IMR-90 (cell line): Measurements from ENCODE around the gene TRIM24. TPM values are rescaled to one million over a fixed set of nuclear protein-coding genes. Genes with fewer than 3 reads are reported as not detected.

Experiments
- ATAC-seq: fragments of 200-7000 bp; cut with Tn5 transposase; 2 replicates; pipeline ENCODE4 v1.9.1; 2020; ENCODE audit warnings: low read depth, mild to moderate bottlenecking, moderate library complexity
- BruUV-seq: library from RNA; stranded (reverse); fragments of 400-500 nt; replicated peaks from 2 replicates; lab custom pipeline; 2021; lab: Mats Ljungman, UMichigan
- CTCF ChIA-PET: fragments of 300-600 bp; formaldehyde crosslinking; extraction: SDS; loops from one replicate; lab custom pipeline; 2021; ENCODE audit warnings: antibody characterized with exemption; lab: Yijun Ruan, JAX
- POLR2A ChIA-PET: fragments of 300-600 bp; sonication (Branson Sonifier 250); formaldehyde crosslinking; loops from one replicate; lab custom pipeline; 2022; ENCODE audit warnings: antibody characterized with exemption; ENCODE audit not compliant: unreplicated experiment; lab: Charles Lee
- DNase-seq: peaks from one replicate; pipeline ENCODE4 v3.0.0; 2013
- H2AFZ ChIP-seq: replicated peaks from 2 replicates; pipeline ENCODE3; 2013; ENCODE audit warnings: low read length, mild to moderate bottlenecking; ENCODE audit not compliant: poor library complexity
- H2AK5ac ChIP-seq: 2 replicates; pipeline ENCODE4 v1.6.1; 2013; ENCODE audit warnings: low read depth, low read length, inconsistent platforms
- H2AK9ac ChIP-seq: replicated peaks from 2 replicates; pipeline ENCODE3; 2013; ENCODE audit warnings: mild to moderate bottlenecking, low read depth, low read length, moderate library complexity; ENCODE audit not compliant: poor library complexity
- H2BK120ac ChIP-seq: 2 replicates; pipeline ENCODE4 v1.6.1; 2013; ENCODE audit warnings: low read depth, low read length, inconsistent platforms
- H2BK15ac ChIP-seq: 3 replicates; pipeline ENCODE4 v1.6.1; 2013; ENCODE audit warnings: low read depth, low read length, inconsistent platforms
- H2BK20ac ChIP-seq: 2 replicates; pipeline ENCODE4 v1.6.1; 2013; ENCODE audit warnings: low read depth, mild to moderate bottlenecking, inconsistent platforms, low read length, moderate library complexity
- H2BK5ac ChIP-seq: 2 replicates; pipeline ENCODE4 v1.6.1; 2013; ENCODE audit warnings: mild to moderate bottlenecking, low read depth, low read length, inconsistent platforms; ENCODE audit not compliant: poor library complexity, severe bottlenecking
- H3K14ac ChIP-seq: replicated peaks from 2 replicates; pipeline ENCODE4 v1.6.1; 2013; ENCODE audit warnings: low read depth, low read length, inconsistent platforms
- H3K18ac ChIP-seq: 2 replicates; pipeline ENCODE4 v1.6.1; 2013; ENCODE audit warnings: low read depth, low read length, control low read depth
- H3K23ac ChIP-seq: 2 replicates; pipeline ENCODE4 v1.6.1; 2013; ENCODE audit warnings: low read depth, low read length, inconsistent platforms
- H3K27ac ChIP-seq: 2 replicates; pipeline ENCODE4 v1.5.1; 2013; ENCODE audit warnings: mild to moderate bottlenecking, control low read depth, low read length; ENCODE audit not compliant: insufficient read depth
- H3K27me3 ChIP-seq: 2 replicates; pipeline ENCODE4 v1.6.1; 2013; ENCODE audit warnings: low read length; ENCODE audit not compliant: control insufficient read depth, insufficient read depth
- H3K36me3 ChIP-seq: 2 replicates; pipeline ENCODE4 v1.6.1; 2013; ENCODE audit warnings: low read length, mixed read lengths; ENCODE audit not compliant: control insufficient read depth, insufficient read depth
- H3K4ac ChIP-seq: 2 replicates; pipeline ENCODE4 v1.6.1; 2013; ENCODE audit warnings: low read depth, low read length, inconsistent platforms
- H3K4me1 ChIP-seq: 2 replicates; pipeline ENCODE4 v1.6.1; 2013; ENCODE audit warnings: low read length, mixed read lengths; ENCODE audit not compliant: control insufficient read depth, insufficient read depth
- H3K4me2 ChIP-seq: 2 replicates; pipeline ENCODE4 v1.6.1; 2013; ENCODE audit warnings: low read depth, mild to moderate bottlenecking, control low read depth, low read length, moderate library complexity
- H3K4me3 ChIP-seq: 2 replicates; pipeline ENCODE4 v1.5.1; 2013; ENCODE audit warnings: low read depth, mild to moderate bottlenecking, control low read depth, low read length, moderate library complexity; ENCODE audit not compliant: insufficient read depth
- H3K56ac ChIP-seq: 2 replicates; pipeline ENCODE4 v1.6.1; 2013; ENCODE audit warnings: low read length, inconsistent platforms; ENCODE audit not compliant: insufficient read depth; ENCODE audit errors: extremely low read depth
- H3K79me1 ChIP-seq, 2 experiments: 2 replicates each; pipeline ENCODE4 v1.6.1; 2013; ENCODE audit warnings: low read length in 2 of 2, inconsistent platforms in 1 of 2, low read depth in 1 of 2
- H3K9ac ChIP-seq: 2 replicates; pipeline ENCODE4 v1.6.1; 2013; ENCODE audit warnings: low read depth, low read length, control low read depth
- H3K9me1 ChIP-seq: 2 replicates; pipeline ENCODE4 v1.6.1; 2013; ENCODE audit warnings: low read length, inconsistent platforms; ENCODE audit not compliant: insufficient read depth
- H3K9me3 ChIP-seq: 2 replicates; pipeline ENCODE4 v1.6.1; 2013; ENCODE audit warnings: low read length; ENCODE audit not compliant: control insufficient read depth, insufficient read depth
- H4K20me1 ChIP-seq: 2 replicates; pipeline ENCODE4 v1.6.1; 2013; ENCODE audit warnings: low read length, inconsistent platforms; ENCODE audit not compliant: insufficient read depth
- H4K5ac ChIP-seq: 2 replicates; pipeline ENCODE4 v1.6.1; 2013; ENCODE audit warnings: mild to moderate bottlenecking, low read depth, low read length, control low read depth
- H4K8ac ChIP-seq, 2 experiments: 2 replicates each; pipeline ENCODE4 v1.6.1; 2013; ENCODE audit warnings: low read depth in 2 of 2, low read length in 2 of 2, control low read depth in 1 of 2, inconsistent platforms in 1 of 2
- H4K91ac ChIP-seq: 2 replicates; pipeline ENCODE4 v1.6.1; 2013; ENCODE audit warnings: low read depth, low read length, inconsistent platforms; ENCODE audit not compliant: insufficient read depth
- BHLHE40 ChIP-seq: fragments of 150-350 bp; IDR thresholded peaks from 2 replicates; pipeline ENCODE4 v1.6.1; 2016; ENCODE audit warnings: mild to moderate bottlenecking, low read depth, low read length
- CEBPB ChIP-seq: IDR thresholded peaks from 2 replicates; pipeline ENCODE4 v1.6.1; 2012; ENCODE audit warnings: low read depth, low read length, improper control_type of control experiment
- CHD1 ChIP-seq: IDR thresholded peaks from 2 replicates; pipeline ENCODE4 v1.6.1; 2012; ENCODE audit warnings: low read depth, low read length, improper control_type of control experiment
- ELK1 ChIP-seq: fragments of 150-350 bp; IDR thresholded peaks from 2 replicates; pipeline ENCODE4 v1.6.1; 2016; ENCODE audit warnings: low read depth, mild to moderate bottlenecking, low read length, moderate library complexity, borderline replicate concordance
- FOS ChIP-seq: fragments of 150-350 bp; IDR thresholded peaks from 2 replicates; pipeline ENCODE4 v1.6.1; 2016; ENCODE audit warnings: low read depth, low read length
- MAFK ChIP-seq: IDR thresholded peaks from 2 replicates; pipeline ENCODE4 v1.6.1; 2012; ENCODE audit warnings: low read depth, low read length, improper control_type of control experiment
- MAZ ChIP-seq: IDR thresholded peaks from 2 replicates; pipeline ENCODE4 v1.6.1; 2012; ENCODE audit warnings: low read depth, mild to moderate bottlenecking, low read length, improper control_type of control experiment, moderate library complexity, borderline replicate concordance
- MXI1 ChIP-seq: IDR thresholded peaks from 2 replicates; pipeline ENCODE4 v1.6.1; 2012; ENCODE audit warnings: low read depth, mild to moderate bottlenecking, low read length, moderate library complexity, borderline replicate concordance
- NFE2L2 ChIP-seq: fragments of 150-350 bp; IDR thresholded peaks from 2 replicates; pipeline ENCODE4 v1.6.1; 2016; ENCODE audit warnings: low read depth, mild to moderate bottlenecking, low read length
- POLR2A ChIP-seq: IDR thresholded peaks from 2 replicates; pipeline ENCODE4 v1.6.1; 2012; ENCODE audit warnings: mild to moderate bottlenecking, low read depth, low read length
- RAD21 ChIP-seq: IDR thresholded peaks from 2 replicates; pipeline ENCODE4 v1.6.1; 2012; ENCODE audit warnings: low read length, improper control_type of control experiment
- RCOR1 ChIP-seq: IDR thresholded peaks from 2 replicates; pipeline ENCODE4 v1.6.1; 2012; ENCODE audit warnings: mild to moderate bottlenecking, low read length, improper control_type of control experiment; ENCODE audit not compliant: insufficient replicate concordance
- RFX5 ChIP-seq: IDR thresholded peaks from 2 replicates; pipeline ENCODE4 v1.8.0; 2012; ENCODE audit warnings: low read depth, mild to moderate bottlenecking, low read length, moderate library complexity
- SMC3 ChIP-seq: fragments of 150-350 bp; IDR thresholded peaks from 2 replicates; pipeline ENCODE4 v1.6.1; 2016; ENCODE audit warnings: low read depth, mild to moderate bottlenecking, antibody characterized with exemption, low read length, moderate library complexity
- WGBS, 2 experiments: methylation state at CpG; one replicate each; pipeline versions ENCODE4 v1.1.5 to v1.1.7; 2013; ENCODE audit warnings: missing lambda C conversion rate in 2 of 2; ENCODE audit not compliant: insufficient read length in 1 of 2; ENCODE audit errors: extremely low coverage in 2 of 2; 5-methylcytosine and 5-hydroxymethylcytosine counted together
- dilution Hi-C: fragments of 300-500 bp; cut with HindIII; formaldehyde crosslinking; loops from one replicate; pipeline ENCODE4 v1.14.3; 2018; ENCODE audit warnings: low sequenced_read_pairs; ENCODE audit not compliant: unreplicated experiment
- in situ Hi-C: fragments of 300-500 bp; cut with MboI; formaldehyde crosslinking; loops from 3 replicates; pipeline ENCODE4 v1.14.3; 2019; ENCODE audit warnings: low sequenced_read_pairs, inconsistent platforms, mixed read lengths
- intact Hi-C: fragments of 100-400 bp; cut with micrococcal nuclease; formaldehyde crosslinking; loops from 2 replicates; pipeline ENCODE4 v1.10.0; 2022
- polyA plus RNA-seq, 3 experiments: library from polyadenylated mRNA; depleted of rRNA; stranded (reverse); fragments of >200 nt; gene quantifications; 2 replicates each; pipeline ENCODE4 v1.2.3, GENCODE V29; 2012; ENCODE audit warnings: low replicate concordance in 1 of 3
- total RNA-seq: library from RNA; depleted of rRNA; stranded (reverse); fragments of >200 nt; gene quantifications from 2 replicates; pipeline ENCODE4 v1.2.3, GENCODE V29; 2012
- TF ChIP-seq, protein P1 (sequence below): fragments of 150-350 bp; IDR thresholded peaks from 2 replicates; pipeline ENCODE4 v1.6.1; 2017; ENCODE audit warnings: mild to moderate bottlenecking, antibody characterized with exemption, low read length, low read depth
- TF ChIP-seq, protein P2 (sequence below): conservative IDR thresholded peaks from 2 replicates; pipeline ENCODE4 v1.5.1; 2012; ENCODE audit warnings: mild to moderate bottlenecking, low read depth, low read length, improper control_type of control experiment

Gene TRIM24
- total and polyA plus RNA-seq, 2 of the 4 experiments (the other 2 are of a cell fraction): 4.1 to 5.7 TPM

GRCh38 chr7:138499340-138499739 is 39.3 kb downstream of the TRIM24 start:
- Histone ChIP-seq H3K18ac (no peak overlapping the region), H2BK5ac (no peak overlapping the region), H2AK5ac (no peak overlapping the region), H4K8ac (no peak overlapping the region), H3K4me2 (no peak overlapping the region), H3K27ac (no peak overlapping the region), H2BK15ac (no peak overlapping the region), H2AK9ac (no peak overlapping the region), H4K20me1 (no peaks in the 10 kb centered on the region), H2BK120ac (no peak overlapping the region), H3K9me3 (no peaks in the 10 kb centered on the region), H2AFZ (no peak overlapping the region), H3K9me1 (no peaks in the 10 kb centered on the region; the same call in 1 of the 2 replicates), H3K4me3 (no peak overlapping the region), H4K91ac (no peak overlapping the region), H3K27me3 (no peaks in the 10 kb centered on the region), H3K56ac (no peak overlapping the region), H3K79me1 (peaks cover 11 to 21% of the 10 kb centered on the region in 2 experiments), H3K4ac (no peak overlapping the region), H3K14ac (no peak overlapping the region), H3K9ac (no peak overlapping the region), H3K36me3 (no peaks in the 10 kb centered on the region), H2BK20ac (no peak overlapping the region), H3K4me1 (no peaks in the 10 kb centered on the region), H4K5ac (no peak overlapping the region), H3K23ac (no peak overlapping the region)
- ATAC-seq: no peak
- DNase-seq: no peak
- in situ Hi-C loops: no loop called here
- 100% methylated on average over 2 of the region's 3 CpGs; no CpG with 5 or more reads in 1 of the 2 experiments for WGBS, 2 experiments
- CTCF ChIA-PET: interaction anchor here (0.6 to 0.7 kb wide), 2 partner anchors 25 to 434 kb away, joined by 3 read pairs; no protein-coding TSS in a partner anchor
- BruUV-seq: no TSS peak
- intact Hi-C loops: no loop called here
- TF ChIP-seq, protein P1, sequence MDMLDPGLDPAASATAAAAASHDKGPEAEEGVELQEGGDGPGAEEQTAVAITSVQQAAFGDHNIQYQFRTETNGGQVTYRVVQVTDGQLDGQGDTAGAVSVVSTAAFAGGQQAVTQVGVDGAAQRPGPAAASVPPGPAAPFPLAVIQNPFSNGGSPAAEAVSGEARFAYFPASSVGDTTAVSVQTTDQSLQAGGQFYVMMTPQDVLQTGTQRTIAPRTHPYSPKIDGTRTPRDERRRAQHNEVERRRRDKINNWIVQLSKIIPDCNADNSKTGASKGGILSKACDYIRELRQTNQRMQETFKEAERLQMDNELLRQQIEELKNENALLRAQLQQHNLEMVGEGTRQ: no peak
- TF ChIP-seq RAD21: no peak
- TF ChIP-seq NFE2L2: no peak
- TF ChIP-seq CEBPB: no peak
- no peak for TF ChIP-seq MAZ
- no peak for TF ChIP-seq MAFK
- no peak for TF ChIP-seq BHLHE40
- no peak for TF ChIP-seq SMC3
- no peak for TF ChIP-seq MXI1
- TF ChIP-seq ELK1: no peak
- TF ChIP-seq FOS: no peak
- TF ChIP-seq, protein P2, sequence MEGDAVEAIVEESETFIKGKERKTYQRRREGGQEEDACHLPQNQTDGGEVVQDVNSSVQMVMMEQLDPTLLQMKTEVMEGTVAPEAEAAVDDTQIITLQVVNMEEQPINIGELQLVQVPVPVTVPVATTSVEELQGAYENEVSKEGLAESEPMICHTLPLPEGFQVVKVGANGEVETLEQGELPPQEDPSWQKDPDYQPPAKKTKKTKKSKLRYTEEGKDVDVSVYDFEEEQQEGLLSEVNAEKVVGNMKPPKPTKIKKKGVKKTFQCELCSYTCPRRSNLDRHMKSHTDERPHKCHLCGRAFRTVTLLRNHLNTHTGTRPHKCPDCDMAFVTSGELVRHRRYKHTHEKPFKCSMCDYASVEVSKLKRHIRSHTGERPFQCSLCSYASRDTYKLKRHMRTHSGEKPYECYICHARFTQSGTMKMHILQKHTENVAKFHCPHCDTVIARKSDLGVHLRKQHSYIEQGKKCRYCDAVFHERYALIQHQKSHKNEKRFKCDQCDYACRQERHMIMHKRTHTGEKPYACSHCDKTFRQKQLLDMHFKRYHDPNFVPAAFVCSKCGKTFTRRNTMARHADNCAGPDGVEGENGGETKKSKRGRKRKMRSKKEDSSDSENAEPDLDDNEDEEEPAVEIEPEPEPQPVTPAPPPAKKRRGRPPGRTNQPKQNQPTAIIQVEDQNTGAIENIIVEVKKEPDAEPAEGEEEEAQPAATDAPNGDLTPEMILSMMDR: no peak
- no peak for TF ChIP-seq RFX5
- no peak for TF ChIP-seq CHD1
- TF ChIP-seq RCOR1: no peak
- TF ChIP-seq POLR2A: no peak
- POLR2A ChIA-PET: no interaction called here
- dilution Hi-C loops: no loop called here
